HFF-Myc (cell line): ENCODE data around the gene MGAT4A.

Source experiments
- DNase-seq: peaks from one replicate; pipeline ENCODE4 v3.0.0-alpha.2; 2011; ENCODE audit warnings: low read depth; ENCODE audit errors: extremely low read depth
- H3K4me3 ChIP-seq: replicated peaks from 2 replicates; pipeline ENCODE4 v1.5.1; 2011; ENCODE audit warnings: low read depth, mild to moderate bottlenecking, control low read depth, low read length
- CTCF ChIP-seq: IDR thresholded peaks from 2 replicates; pipeline ENCODE4 v1.5.1; 2012; ENCODE audit warnings: mild to moderate bottlenecking, low read depth, low read length, control low read depth; ENCODE audit errors: missing control alignments

MGAT4A gene

GRCh38 chr2:98731041-98731893 is at the start of gene MGAT4A:
Gene MGAT4A (minus strand): TSS chr2:98731132. CDS start chr2:98726332, 4,800 bp downstream.
- H3K4me3 ChIP-seq = peak within 1 kb of the TSS; percentile 29
- no peak for DNase-seq
- TF ChIP-seq CTCF = no peak

GRCh38 chr2:98778741-98779483 is 48.0 kb upstream of the MGAT4A start:
- H3K4me3 ChIP-seq = no peak overlapping the region
- no peak for DNase-seq
- no peak for TF ChIP-seq CTCF

- DNase-seq = no peak
- TF ChIP-seq CTCF = no peak
- no peak overlapping the region for H3K4me3 ChIP-seq
These were observed 47.2 kb upstream of the MGAT4A start for GRCh38 chr2:98778151-98778550.

GRCh38 chr2:98777710-98778109 is 46.8 kb upstream of the MGAT4A start:
- no peak overlapping the region for H3K4me3 ChIP-seq
- no peak for DNase-seq
- no peak for TF ChIP-seq CTCF

GRCh38 chr2:98777076-98777475 is 46.1 kb upstream of the MGAT4A start:
- no peak overlapping the region for H3K4me3 ChIP-seq
- DNase-seq = no peak
- no peak for TF ChIP-seq CTCF

GRCh38 chr2:98776136-98776535 is 45.2 kb upstream of the MGAT4A start:
- DNase-seq = no peak
- no peak for TF ChIP-seq CTCF
- no peak overlapping the region for H3K4me3 ChIP-seq
